Measurements from ENCODE around the gene NOVA1. TPM values are rescaled to one million over a fixed set of nuclear protein-coding genes. Genes with fewer than 3 reads are reported as not detected.

The NOVA1 gene
- total RNA-seq, 1 experiment from 2014 or later = not detected

DNA sequence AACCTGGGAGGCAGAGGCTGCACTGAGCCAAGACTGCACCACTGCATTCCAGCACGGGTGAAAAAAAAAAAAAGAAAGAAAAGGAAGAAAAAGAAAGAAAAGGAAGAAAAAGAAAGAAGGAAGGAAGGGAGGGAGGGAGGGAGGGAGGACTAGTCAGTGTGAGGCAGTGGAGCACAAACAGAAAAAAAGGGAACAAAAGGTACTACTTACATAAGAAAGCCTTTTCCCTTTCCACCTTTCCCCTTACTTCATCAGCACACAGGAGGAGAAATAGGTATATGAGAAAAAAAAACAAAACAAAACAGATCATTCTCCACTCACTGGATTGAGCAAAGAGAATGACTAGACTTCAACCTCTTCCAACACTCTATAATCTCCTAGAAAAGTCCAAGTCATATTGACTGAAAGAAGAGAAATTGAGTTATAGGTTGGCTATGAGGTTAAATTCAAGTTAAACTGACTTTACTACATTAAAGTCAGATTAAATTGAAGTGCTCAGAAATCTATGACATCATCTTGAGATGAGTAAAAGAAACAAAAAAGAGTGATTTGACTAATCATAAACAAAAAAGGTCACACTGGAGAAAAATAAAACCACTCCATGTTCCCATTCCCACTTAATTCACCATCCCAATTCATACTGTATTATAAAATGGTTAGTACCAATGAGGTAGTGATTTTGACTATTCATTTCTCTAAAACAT lies 43.6 kb downstream of the NOVA1 start:
- Histone ChIP-seq H3K79me2 (ENCODE audit: low read length) (no peaks in the 10 kb centered on the region), H3K4me2 (ENCODE audit: low read depth, low read length, poor library complexity, severe bottlenecking) (no peak overlapping the region)

DNA sequence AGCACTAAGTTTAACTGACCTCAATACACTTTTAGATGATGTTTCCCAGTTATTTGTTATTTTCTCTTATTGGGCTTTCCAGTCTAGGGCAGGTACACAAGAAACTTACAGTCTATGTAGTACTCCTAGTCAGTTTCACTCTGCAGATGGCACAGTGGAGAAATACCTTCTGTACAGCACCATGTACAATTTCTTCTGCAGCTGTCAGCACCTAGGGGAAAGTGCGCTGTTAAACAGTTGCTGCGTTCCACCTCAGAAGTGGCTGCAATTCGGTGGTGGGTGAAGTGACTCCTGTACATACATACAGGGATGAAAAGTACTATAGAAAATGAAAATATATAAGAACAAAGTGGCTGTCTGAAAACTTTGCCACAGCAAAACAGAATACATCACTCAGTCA lies 48.3 kb downstream of the NOVA1 start:
- no peaks in the 10 kb centered on the region for H3K9me2 ChIP-seq (replicated peaks; ENCODE audit: insufficient read depth, low read length)
- H2AFZ ChIP-seq (ENCODE audit: low read length) = no peak overlapping the region
- no peak overlapping the region for H3K4me2 ChIP-seq (ENCODE audit: low read depth, low read length, poor library complexity, severe bottlenecking)
- no peaks in the 10 kb centered on the region for H3K27me3 ChIP-seq (ENCODE audit: low read length)
- H3K79me2 ChIP-seq (ENCODE audit: low read length) = no peaks in the 10 kb centered on the region
- H3K36me3 ChIP-seq (ENCODE audit: insufficient read depth, low read length) = no peaks in the 10 kb centered on the region
- no peak overlapping the region for H3K4me3 ChIP-seq (ENCODE audit: low read length)
- no peak for DNase-seq
- H4K20me1 ChIP-seq (ENCODE audit: insufficient read depth, low read depth, low read length) = no peaks in the 10 kb centered on the region
- H3K9ac ChIP-seq (ENCODE audit: low read length) = no peak overlapping the region
- H3K4me1 ChIP-seq (ENCODE audit: low read length) = no peaks in the 10 kb centered on the region
- no peak overlapping the region for H3K27ac ChIP-seq (ENCODE audit: low read length)
- H3K9me3 ChIP-seq (ENCODE audit: low read length) = peaks cover 51% of the 10 kb centered on the region

More for the DNA sequence above, 43.6 kb downstream of the NOVA1 start:
- Histone ChIP-seq H3K9me3 (ENCODE audit: low read length) (peaks cover 51% of the 10 kb centered on the region), H3K9ac (ENCODE audit: low read length) (no peak overlapping the region), H3K9me2 (replicated peaks; ENCODE audit: insufficient read depth, low read length) (no peaks in the 10 kb centered on the region), H3K27ac (ENCODE audit: low read length) (no peak overlapping the region), H2AFZ (ENCODE audit: low read length) (no peak overlapping the region), H4K20me1 (ENCODE audit: insufficient read depth, low read depth, low read length) (no peaks in the 10 kb centered on the region), H3K27me3 (ENCODE audit: low read length) (no peaks in the 10 kb centered on the region), H3K36me3 (ENCODE audit: insufficient read depth, low read length) (no peaks in the 10 kb centered on the region), H3K4me1 (ENCODE audit: low read length) (no peaks in the 10 kb centered on the region), H3K4me3 (ENCODE audit: low read length) (no peak overlapping the region)
- no peak for DNase-seq

DNA sequence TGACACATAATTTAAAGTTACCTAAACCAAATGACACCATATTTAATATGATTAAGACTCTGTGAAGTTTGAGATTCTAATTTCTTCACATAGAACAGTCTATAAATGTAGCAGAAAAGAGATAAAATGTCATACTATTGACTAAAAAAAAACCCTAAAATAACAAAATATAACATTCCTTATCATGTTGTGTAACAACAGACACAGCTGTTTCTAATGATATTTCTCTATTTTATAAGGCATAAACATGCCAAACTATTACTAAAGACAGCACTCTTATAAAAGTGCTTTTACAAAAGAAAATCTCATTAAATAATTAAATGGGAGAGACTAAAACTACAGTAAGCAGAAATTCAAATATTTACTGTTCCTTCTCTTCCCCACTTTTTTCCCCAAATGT lies 49.4 kb downstream of the NOVA1 start:
- no peak for DNase-seq

DNA sequence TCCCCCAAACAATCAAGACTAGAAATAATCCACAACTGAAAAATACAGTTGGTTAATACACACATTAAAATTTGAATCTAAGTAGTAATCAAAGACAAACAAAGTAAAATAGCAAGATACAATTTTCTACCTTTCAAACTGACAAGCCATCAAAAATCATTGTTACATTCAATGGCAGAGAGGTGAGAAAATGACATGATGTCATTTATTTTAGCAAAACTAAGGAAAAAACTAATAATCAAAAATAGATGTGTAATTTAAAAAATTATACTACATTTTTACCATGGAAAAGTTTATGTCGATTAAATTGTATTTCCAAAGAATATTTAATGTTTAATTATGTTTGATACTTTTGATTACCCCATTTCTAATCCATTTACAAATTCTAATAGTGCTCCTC lies 59.7 kb downstream of the NOVA1 start:
- Histone ChIP-seq H3K4me3 (ENCODE audit: low read length) (no peak overlapping the region), H2AFZ (ENCODE audit: low read length) (no peak overlapping the region), H3K9me2 (replicated peaks; ENCODE audit: insufficient read depth, low read length) (no peaks in the 10 kb centered on the region), H3K36me3 (ENCODE audit: insufficient read depth, low read length) (no peaks in the 10 kb centered on the region), H3K27ac (ENCODE audit: low read length) (no peak overlapping the region), H3K9me3 (ENCODE audit: low read length) (peaks cover 52% of the 10 kb centered on the region), H3K4me2 (ENCODE audit: low read depth, low read length, poor library complexity, severe bottlenecking) (no peak overlapping the region), H3K9ac (ENCODE audit: low read length) (no peak overlapping the region), H4K20me1 (ENCODE audit: insufficient read depth, low read depth, low read length) (no peaks in the 10 kb centered on the region), H3K79me2 (ENCODE audit: low read length) (no peaks in the 10 kb centered on the region), H3K4me1 (ENCODE audit: low read length) (no peaks in the 10 kb centered on the region), H3K27me3 (ENCODE audit: low read length) (no peaks in the 10 kb centered on the region)
- DNase-seq = no peak

More for the DNA sequence above, 49.4 kb downstream of the NOVA1 start:
- H3K9ac ChIP-seq (ENCODE audit: low read length) = no peak overlapping the region
- H4K20me1 ChIP-seq (ENCODE audit: insufficient read depth, low read depth, low read length) = no peaks in the 10 kb centered on the region
- no peaks in the 10 kb centered on the region for H3K27me3 ChIP-seq (ENCODE audit: low read length)
- no peak overlapping the region for H2AFZ ChIP-seq (ENCODE audit: low read length)
- H3K79me2 ChIP-seq (ENCODE audit: low read length) = no peaks in the 10 kb centered on the region
- peaks cover 49% of the 10 kb centered on the region for H3K9me3 ChIP-seq (ENCODE audit: low read length)
- H3K4me3 ChIP-seq (ENCODE audit: low read length) = no peak overlapping the region
- H3K9me2 ChIP-seq (replicated peaks; ENCODE audit: insufficient read depth, low read length) = no peaks in the 10 kb centered on the region
- no peaks in the 10 kb centered on the region for H3K4me1 ChIP-seq (ENCODE audit: low read length)
- H3K4me2 ChIP-seq (ENCODE audit: low read depth, low read length, poor library complexity, severe bottlenecking) = no peak overlapping the region
- no peak overlapping the region for H3K27ac ChIP-seq (ENCODE audit: low read length)
- no peaks in the 10 kb centered on the region for H3K36me3 ChIP-seq (ENCODE audit: insufficient read depth, low read length)

GRCh38 chr14:26531894-26532293 lies 65.9 kb downstream of the NOVA1 start:
- H3K36me3 ChIP-seq (ENCODE audit: insufficient read depth, low read length) = 0 out of 2 replicates have a peak, but pooled peaks cover 2% of the 10 kb centered on the region
- H3K4me3 ChIP-seq (ENCODE audit: low read length) = no peak overlapping the region
- no peak overlapping the region for H3K27ac ChIP-seq (ENCODE audit: low read length)
- H3K4me1 ChIP-seq (ENCODE audit: low read length) = no peaks in the 10 kb centered on the region
- H3K9me3 ChIP-seq (ENCODE audit: low read length) = peaks cover 71% of the 10 kb centered on the region
- H2AFZ ChIP-seq (ENCODE audit: low read length) = no peak overlapping the region
- no peak overlapping the region for H3K9ac ChIP-seq (ENCODE audit: low read length)
- no peak for DNase-seq
- H3K27me3 ChIP-seq (ENCODE audit: low read length) = no peaks in the 10 kb centered on the region
- no peak overlapping the region for H3K4me2 ChIP-seq (ENCODE audit: low read depth, low read length, poor library complexity, severe bottlenecking)
- H3K9me2 ChIP-seq (replicated peaks; ENCODE audit: insufficient read depth, low read length) = no peaks in the 10 kb centered on the region
- no peaks in the 10 kb centered on the region for H4K20me1 ChIP-seq (ENCODE audit: insufficient read depth, low read depth, low read length)
- no peaks in the 10 kb centered on the region for H3K79me2 ChIP-seq (ENCODE audit: low read length)

DNA sequence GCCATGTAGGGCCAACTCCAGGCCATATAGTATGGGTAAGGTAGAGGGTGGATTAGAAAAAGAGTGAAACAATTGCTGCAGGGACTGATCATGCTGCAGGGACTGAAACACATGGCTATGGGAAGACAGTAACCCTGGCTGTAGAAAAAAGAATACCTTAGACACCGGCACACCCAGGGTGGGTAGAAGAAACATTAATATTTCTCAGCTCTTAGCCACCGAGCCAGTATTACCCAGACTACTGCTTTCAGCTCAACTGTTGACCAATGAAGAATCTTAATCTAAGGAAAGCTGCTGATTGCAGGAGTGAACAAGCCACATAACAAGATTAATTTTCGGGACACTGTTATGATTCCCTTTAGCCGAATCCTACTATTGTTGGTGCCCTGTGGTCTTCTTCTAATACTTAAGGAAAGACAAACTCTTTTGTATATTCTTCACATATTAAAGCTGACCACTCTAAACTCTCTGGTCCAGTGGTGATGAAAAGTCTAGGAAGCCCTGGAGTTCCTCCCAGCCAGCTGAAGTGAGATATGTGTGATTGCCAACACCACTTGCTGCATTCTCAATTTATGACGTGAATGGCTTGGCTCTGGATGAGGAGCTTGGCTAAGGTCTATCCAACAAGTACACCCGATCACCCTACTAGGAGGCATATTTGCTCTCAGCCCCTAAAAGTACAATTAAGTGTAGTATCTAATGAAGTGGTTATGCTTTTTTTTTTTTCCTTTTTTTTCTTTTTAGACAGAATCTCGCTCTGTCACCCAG lies 69.2 kb downstream of the NOVA1 start:
- no peaks in the 10 kb centered on the region for H3K9me2 ChIP-seq (replicated peaks; ENCODE audit: insufficient read depth, low read length)
- 0 out of 2 replicates have a peak, but pooled peaks cover 2% of the 10 kb centered on the region for H3K36me3 ChIP-seq (ENCODE audit: insufficient read depth, low read length)
- no peaks in the 10 kb centered on the region for H4K20me1 ChIP-seq (ENCODE audit: insufficient read depth, low read depth, low read length)
- no peaks in the 10 kb centered on the region for H3K4me1 ChIP-seq (ENCODE audit: low read length)
- DNase-seq = no peak
- no peaks in the 10 kb centered on the region for H3K79me2 ChIP-seq (ENCODE audit: low read length)
- no peak overlapping the region for H3K27ac ChIP-seq (ENCODE audit: low read length)
- H2AFZ ChIP-seq (ENCODE audit: low read length) = no peak overlapping the region
- peaks cover 73% of the 10 kb centered on the region for H3K9me3 ChIP-seq (ENCODE audit: low read length)
- H3K4me2 ChIP-seq (ENCODE audit: low read depth, low read length, poor library complexity, severe bottlenecking) = no peak overlapping the region
- no peaks in the 10 kb centered on the region for H3K27me3 ChIP-seq (ENCODE audit: low read length)
- H3K4me3 ChIP-seq (ENCODE audit: low read length) = no peak overlapping the region
- H3K9ac ChIP-seq (ENCODE audit: low read length) = no peak overlapping the region

DNA sequence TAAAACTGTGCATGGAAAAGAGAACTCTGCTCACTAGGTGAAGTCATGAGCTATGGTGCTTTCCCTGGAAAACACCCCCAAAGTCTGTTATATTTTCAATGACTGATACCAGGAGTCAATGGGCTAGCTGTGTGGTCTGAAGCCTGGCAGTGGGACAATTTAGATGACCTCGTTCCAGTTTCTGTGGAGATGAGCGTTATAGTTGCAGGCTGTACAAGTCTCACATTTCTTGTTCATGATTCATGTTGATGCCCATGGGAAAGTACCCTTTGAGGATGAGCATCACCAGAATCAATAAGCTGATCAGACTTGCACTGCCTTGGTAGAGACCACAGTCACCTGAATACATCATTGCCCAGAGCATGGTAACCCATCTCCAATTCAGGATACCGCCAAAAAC lies 70.7 kb downstream of the NOVA1 start:
- no peak overlapping the region for H3K9ac ChIP-seq (ENCODE audit: low read length)
- 0 out of 2 replicates have a peak, but pooled peaks cover 2% of the 10 kb centered on the region for H3K36me3 ChIP-seq (ENCODE audit: insufficient read depth, low read length)
- no peaks in the 10 kb centered on the region for H3K79me2 ChIP-seq (ENCODE audit: low read length)
- DNase-seq = no peak
- no peaks in the 10 kb centered on the region for H4K20me1 ChIP-seq (ENCODE audit: insufficient read depth, low read depth, low read length)
- no peaks in the 10 kb centered on the region for H3K27me3 ChIP-seq (ENCODE audit: low read length)
- H3K27ac ChIP-seq (ENCODE audit: low read length) = no peak overlapping the region
- H3K4me2 ChIP-seq (ENCODE audit: low read depth, low read length, poor library complexity, severe bottlenecking) = no peak overlapping the region
- no peaks in the 10 kb centered on the region for H3K9me2 ChIP-seq (replicated peaks; ENCODE audit: insufficient read depth, low read length)
- H2AFZ ChIP-seq (ENCODE audit: low read length) = no peak overlapping the region
- H3K9me3 ChIP-seq (ENCODE audit: low read length) = peaks cover 74% of the 10 kb centered on the region
- no peaks in the 10 kb centered on the region for H3K4me1 ChIP-seq (ENCODE audit: low read length)
- no peak overlapping the region for H3K4me3 ChIP-seq (ENCODE audit: low read length)

DNA sequence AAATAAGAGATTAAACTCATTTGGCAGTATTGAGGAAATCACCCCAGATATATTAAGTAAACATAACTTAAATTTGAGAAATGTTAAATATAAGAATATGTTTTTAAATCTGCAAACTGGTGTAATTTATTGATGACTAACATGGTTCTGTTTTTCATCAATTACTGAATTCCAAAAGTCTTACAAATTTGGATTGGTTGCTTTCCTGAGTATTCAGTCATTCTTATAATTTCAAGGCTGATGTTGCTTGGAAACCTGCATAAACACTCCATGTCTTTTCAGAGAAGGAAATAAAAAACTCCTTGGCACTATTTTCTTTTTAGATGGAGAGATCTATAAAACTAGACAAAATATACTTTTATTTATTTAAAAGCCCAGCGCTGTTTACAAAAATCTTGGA lies 71.7 kb downstream of the NOVA1 start:
- no peak overlapping the region for H3K9ac ChIP-seq (ENCODE audit: low read length)
- H3K27ac ChIP-seq (ENCODE audit: low read length) = no peak overlapping the region
- no peaks in the 10 kb centered on the region for H3K79me2 ChIP-seq (ENCODE audit: low read length)
- H4K20me1 ChIP-seq (ENCODE audit: insufficient read depth, low read depth, low read length) = no peaks in the 10 kb centered on the region
- H3K9me3 ChIP-seq (ENCODE audit: low read length) = peaks cover 74% of the 10 kb centered on the region
- no peaks in the 10 kb centered on the region for H3K4me1 ChIP-seq (ENCODE audit: low read length)
- no peaks in the 10 kb centered on the region for H3K9me2 ChIP-seq (replicated peaks; ENCODE audit: insufficient read depth, low read length)
- no peak overlapping the region for H3K4me2 ChIP-seq (ENCODE audit: low read depth, low read length, poor library complexity, severe bottlenecking)
- H3K36me3 ChIP-seq (ENCODE audit: insufficient read depth, low read length) = 0 out of 2 replicates have a peak, but pooled peaks cover 2% of the 10 kb centered on the region
- DNase-seq = no peak
- no peak overlapping the region for H2AFZ ChIP-seq (ENCODE audit: low read length)
- no peak overlapping the region for H3K4me3 ChIP-seq (ENCODE audit: low read length)
- no peaks in the 10 kb centered on the region for H3K27me3 ChIP-seq (ENCODE audit: low read length)

Measured in Karpas-422 (cell line).